RWPE1 (cell line): Measurements from ENCODE around the gene GSN.

Experiments used
- CTCF ChIA-PET: fragments of 350-600 bp; sonication (Branson Sonifier 250); formaldehyde crosslinking; extraction: SDS; loops from one replicate; lab custom pipeline; 2021; lab: Yijun Ruan, JAX
- POLR2A ChIA-PET: fragments of 400-600 bp; formaldehyde crosslinking; extraction: SDS; loops from one replicate; lab custom pipeline; 2020; ENCODE audit warnings: antibody characterized with exemption; ENCODE audit not compliant: low non-redundant PET; lab: Yijun Ruan, JAX
- DNase-seq: peaks from one replicate; pipeline ENCODE4 v3.0.0; 2012; ENCODE audit warnings: low spot score
- H3K27ac ChIP-seq: fragments of 450-650 bp; 2 replicates; pipeline ENCODE4 v1.5.1; 2017
- CTCF ChIP-seq: fragments of 450-650 bp; conservative IDR thresholded peaks from 2 replicates; pipeline ENCODE4 v1.5.1; 2017; ENCODE audit warnings: low read depth, mild to moderate bottlenecking

Gene GSN

GRCh38 chr9:121364886-121365285, 96.9 kb downstream of the GSN start:
- CTCF ChIA-PET, result interaction anchor here (0.6 kb wide), 2 partner anchors 23 to 222 kb away, joined by 5 to 6 read pairs; no protein-coding TSS in a partner anchor
- no peak overlapping the region for H3K27ac ChIP-seq
- no peak for DNase-seq
- POLR2A ChIA-PET, result no interaction called here
- TF ChIP-seq CTCF, result no peak

- DNase-seq, result no peak
- POLR2A ChIA-PET, result no interaction called here
These were observed 97.6 kb downstream of the GSN start for GRCh38 chr9:121365564-121365963.

GRCh38 chr9:121366611-121367192, 98.7 kb downstream of the GSN start:
- no peak for TF ChIP-seq CTCF
- H3K27ac ChIP-seq, result no peak overlapping the region
- CTCF ChIA-PET, result interaction anchor here (0.6 to 0.7 kb wide), 3 partner anchors 10 to 750 kb away, joined by 3 to 4 read pairs (median 3); no protein-coding TSS in a partner anchor
- DNase-seq, result no peak
- POLR2A ChIA-PET, result interaction anchor here (0.6 kb wide), 1 partner anchor 171 kb away, joined by 3 read pairs; no protein-coding TSS in a partner anchor

More at GRCh38 chr9:121365564-121365963, 97.6 kb downstream of the GSN start:
- CTCF ChIA-PET, result interaction anchor here (0.6 kb wide), 1 partner anchor 23 kb away, joined by 5 read pairs; no protein-coding TSS in a partner anchor
- no peak for TF ChIP-seq CTCF
- H3K27ac ChIP-seq, result no peak overlapping the region

GRCh38 chr9:121367306-121368137, 99.6 kb downstream of the GSN start:
- no peak overlapping the region for H3K27ac ChIP-seq
- DNase-seq, result no peak
- CTCF ChIA-PET, result interaction anchor here (0.6 to 0.7 kb wide), 2 partner anchors 8 to 751 kb away, joined by 3 to 4 read pairs; no protein-coding TSS in a partner anchor
- no peak for TF ChIP-seq CTCF
- POLR2A ChIA-PET, result no interaction called here

- POLR2A ChIA-PET, result no interaction called here
These were observed 100.2 kb downstream of the GSN start for GRCh38 chr9:121368138-121368522.

More at GRCh38 chr9:121368138-121368522, 100.2 kb downstream of the GSN start:
- peak overlapping the region; percentile 99 for H3K27ac ChIP-seq
- CTCF ChIA-PET, result interaction anchor here (0.7 kb wide), 1 partner anchor 8 kb away, joined by 4 read pairs; no protein-coding TSS in a partner anchor
- TF ChIP-seq CTCF, result no peak
- DNase-seq, result no peak
